GM18517 (cell line): ENCODE data around the gene SDHAF3.
A peak's percentile ranks its signal among the peaks of the same experiment; 100 is the strongest.
"Not testable (repeated sequence)": the region's sequence is repeated elsewhere in the genome, so short reads cannot be mapped to it uniquely, and the experiment has no call there.

Source experiments
- ATAC-seq: cut with Tn5 transposase; IDR thresholded peaks from one replicate; pipeline ENCODE4 v1.9.1; 2021; ENCODE audit warnings: mild to moderate bottlenecking, moderate library complexity; ENCODE audit not compliant: unreplicated experiment

SDHAF3 gene

DNA sequence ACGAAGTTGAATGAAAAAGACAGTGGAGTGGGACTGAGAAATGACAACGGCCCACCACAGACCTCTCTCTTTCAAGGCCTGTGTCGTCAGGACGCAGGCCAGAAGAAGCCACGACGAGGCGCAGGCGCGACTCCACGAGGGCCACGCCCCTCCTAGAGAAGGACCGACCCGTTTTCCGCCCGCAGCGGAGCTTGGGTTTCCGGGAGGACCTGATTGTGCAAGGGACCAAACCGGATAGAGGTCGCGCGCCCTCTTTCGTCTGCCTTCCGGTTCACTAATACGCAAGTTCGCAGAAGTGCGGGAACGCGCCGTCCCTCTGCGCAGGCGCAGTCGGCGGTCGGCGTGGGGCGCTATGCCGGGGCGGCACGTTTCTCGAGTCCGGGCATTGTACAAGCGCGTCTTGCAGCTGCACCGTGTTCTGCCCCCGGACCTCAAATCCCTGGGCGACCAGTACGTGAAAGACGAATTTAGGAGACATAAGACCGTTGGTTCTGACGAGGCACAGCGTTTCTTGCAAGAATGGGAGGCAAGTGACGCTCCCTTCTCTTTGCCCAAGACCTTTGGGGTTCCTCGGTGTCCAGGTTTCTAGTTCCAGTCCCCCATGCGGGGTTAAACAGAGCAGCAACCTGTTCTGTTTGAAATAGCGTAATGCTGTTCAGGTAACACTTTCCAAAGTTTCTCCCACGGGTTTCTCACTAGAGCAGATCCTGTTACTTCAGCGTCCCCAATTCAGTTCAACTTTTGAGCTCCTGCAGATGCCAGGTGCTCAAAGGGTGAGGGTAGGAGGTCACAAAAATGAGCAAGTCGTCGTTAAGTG lies at the start of gene SDHAF3:
Gene SDHAF3, plus strand, starts transcription at position 327 of the 817 bp plus-strand sequence. Its CDS starts 26 bp downstream, at position 353.
- ATAC-seq = peak; percentile 89

DNA sequence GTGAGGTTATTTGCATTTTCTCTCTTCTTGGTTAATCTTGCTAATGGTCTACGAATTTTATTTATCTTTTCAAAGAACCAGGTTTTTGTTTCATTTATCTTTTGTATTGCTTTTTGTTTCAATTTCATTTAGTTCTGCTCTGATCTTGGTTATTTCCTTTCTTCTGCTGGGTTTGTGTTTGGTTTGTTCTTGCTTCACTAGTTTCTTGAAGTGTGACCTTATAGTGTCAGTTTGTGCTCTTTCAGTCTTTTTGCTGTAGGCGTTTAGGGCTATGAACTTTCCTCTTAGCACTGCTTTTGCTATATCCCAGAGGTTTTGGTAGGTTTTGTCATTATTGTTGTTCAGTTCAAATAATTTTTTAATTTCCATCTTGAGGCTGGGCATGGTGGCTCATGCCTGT lies 45.5 kb upstream of the SDHAF3 start:
- not testable (repeated sequence) for ATAC-seq

DNA sequence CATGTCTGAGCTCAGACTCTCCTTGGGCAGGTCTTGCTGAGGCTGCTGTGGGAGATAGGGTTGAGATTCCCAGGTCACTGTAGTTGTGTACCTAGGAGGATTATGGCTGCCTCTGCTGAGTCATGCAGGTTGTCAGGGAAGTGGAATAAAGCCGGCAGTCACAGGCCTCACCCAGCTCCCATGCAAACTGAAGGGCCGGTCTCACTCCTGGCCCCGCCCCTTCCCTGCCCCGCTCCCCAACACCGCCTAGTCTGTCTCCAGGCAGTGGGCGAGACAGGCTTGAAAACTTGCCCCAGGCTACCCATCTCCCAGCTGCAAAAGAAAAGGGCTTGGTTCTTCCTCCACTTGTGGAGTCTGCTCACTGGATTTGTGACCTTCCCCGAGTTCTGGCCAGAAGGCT lies 41.6 kb upstream of the SDHAF3 start:
- ATAC-seq = no peak

- peak; percentile 88 for ATAC-seq
Observed at GRCh38 chr7:97078023-97078969, 39.2 kb upstream of the SDHAF3 start.

GRCh38 chr7:97079300-97079699 lies 38.2 kb upstream of the SDHAF3 start:
- ATAC-seq = no peak

- no peak for ATAC-seq
Observed at GRCh38 chr7:97081521-97082300, 35.8 kb upstream of the SDHAF3 start.

DNA sequence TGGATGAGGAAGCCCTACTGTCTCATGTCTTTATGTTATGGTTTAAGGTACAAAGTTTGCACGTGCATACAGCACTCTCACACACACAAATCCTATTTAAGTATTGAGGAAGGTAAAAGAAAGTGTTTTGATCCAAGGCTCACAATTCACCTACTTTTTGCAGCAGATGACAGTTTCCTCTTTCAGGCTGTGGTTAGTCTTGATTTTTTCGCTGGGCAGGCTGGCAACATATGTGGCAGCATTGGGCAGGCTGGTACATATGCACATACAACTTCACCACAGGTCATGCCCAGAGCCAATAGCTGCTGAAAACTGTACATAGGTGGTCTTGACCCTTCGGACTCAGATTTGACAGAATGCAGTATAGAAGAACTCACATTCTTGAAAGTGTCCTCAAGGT lies 29.1 kb upstream of the SDHAF3 start:
- ATAC-seq = no peak

- ATAC-seq = no peak
Observed at GRCh38 chr7:97089771-97090170, 27.7 kb upstream of the SDHAF3 start.

GRCh38 chr7:97090761-97091353 lies 26.6 kb upstream of the SDHAF3 start:
- no peak for ATAC-seq

GRCh38 chr7:97094284-97094930 lies 23.1 kb upstream of the SDHAF3 start:
- no peak for ATAC-seq

DNA sequence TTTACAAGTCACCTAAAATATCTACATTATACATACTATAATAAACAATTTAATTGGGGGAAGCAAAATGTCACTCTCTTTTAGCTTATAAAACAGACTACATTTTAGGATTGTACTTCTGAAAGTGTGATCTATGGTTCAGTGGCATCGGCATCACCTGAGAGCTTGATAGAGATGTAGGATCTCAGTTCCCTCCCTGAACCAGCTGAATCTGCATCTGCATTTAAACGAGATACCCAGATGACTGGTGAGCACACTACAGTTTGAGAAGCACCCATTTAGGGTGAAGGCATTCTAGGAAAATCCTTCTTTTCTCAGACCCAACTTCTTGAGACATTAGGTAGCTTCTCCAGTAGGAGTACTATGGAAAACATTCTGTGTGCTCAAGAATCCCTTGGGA lies 21.5 kb upstream of the SDHAF3 start:
- ATAC-seq = no peak

DNA sequence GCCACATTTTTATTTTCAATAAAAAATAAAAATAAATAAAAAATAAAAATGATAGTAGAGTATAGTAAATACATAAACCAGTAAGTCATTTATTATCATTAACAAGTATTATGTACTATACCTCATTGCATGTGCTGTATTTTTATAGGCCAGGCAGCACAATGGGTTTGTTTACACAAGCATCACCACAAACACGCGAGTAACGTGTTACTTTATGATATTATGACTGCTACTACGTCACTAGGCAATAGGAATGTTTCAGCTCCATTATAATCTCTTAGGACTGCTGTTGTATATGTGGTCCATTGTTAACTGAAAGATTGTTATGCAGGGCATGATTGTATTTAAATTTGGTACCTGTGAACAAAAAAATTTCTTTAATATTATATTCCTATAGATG lies 20.8 kb upstream of the SDHAF3 start:
- no peak for ATAC-seq

GRCh38 chr7:97104719-97105238 lies 12.7 kb upstream of the SDHAF3 start:
- peak; percentile 98 for ATAC-seq

DNA sequence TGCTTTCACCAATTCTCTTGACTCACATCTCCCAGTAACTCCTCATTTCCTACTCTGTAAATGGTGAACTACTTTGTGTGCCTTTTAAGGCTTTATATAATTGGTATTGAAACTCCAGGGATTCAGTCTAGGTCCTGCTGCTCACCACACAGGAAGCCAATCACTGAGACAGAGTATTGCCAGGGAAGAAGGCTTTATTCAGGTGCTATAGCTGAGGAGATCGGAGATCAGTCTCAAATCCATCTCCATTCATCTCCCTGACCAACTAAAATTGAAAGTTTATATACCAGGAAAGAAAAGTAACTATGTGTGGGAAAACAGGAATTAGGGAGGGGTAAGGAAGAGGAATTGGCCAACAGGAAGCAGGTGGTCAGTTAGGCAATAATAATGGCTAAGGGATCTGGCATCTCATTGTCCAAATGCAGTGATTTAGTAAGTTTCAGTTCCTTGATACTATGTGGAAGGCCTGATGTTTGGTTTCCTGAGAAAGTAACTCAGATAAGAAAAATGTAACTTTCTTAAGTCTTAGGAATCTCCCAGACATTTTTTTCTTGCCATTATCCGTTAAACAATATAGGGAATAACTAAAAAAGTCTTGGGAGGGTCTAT lies 10.2 kb upstream of the SDHAF3 start:
- ATAC-seq = no peak

DNA sequence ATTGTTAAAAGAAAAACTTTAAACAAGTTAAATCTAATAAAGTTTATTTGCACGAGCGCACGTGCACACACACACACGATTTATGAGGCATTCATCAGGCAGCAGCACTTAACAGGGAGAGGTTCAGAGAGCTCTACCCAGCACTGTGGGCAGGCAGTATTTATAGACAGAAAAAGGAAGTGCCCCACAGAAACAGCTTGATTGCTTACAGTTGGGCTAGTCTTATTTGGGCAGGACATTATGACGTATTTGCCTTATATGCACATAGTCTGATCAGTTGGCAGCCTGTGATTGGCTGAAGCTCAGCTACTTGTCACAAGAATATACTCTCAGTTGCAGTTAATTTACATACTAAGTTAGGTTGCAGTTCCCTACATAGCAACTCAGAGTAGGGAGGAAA lies 1.2 kb upstream of the SDHAF3 start:
- ATAC-seq = peak; percentile 34

DNA sequence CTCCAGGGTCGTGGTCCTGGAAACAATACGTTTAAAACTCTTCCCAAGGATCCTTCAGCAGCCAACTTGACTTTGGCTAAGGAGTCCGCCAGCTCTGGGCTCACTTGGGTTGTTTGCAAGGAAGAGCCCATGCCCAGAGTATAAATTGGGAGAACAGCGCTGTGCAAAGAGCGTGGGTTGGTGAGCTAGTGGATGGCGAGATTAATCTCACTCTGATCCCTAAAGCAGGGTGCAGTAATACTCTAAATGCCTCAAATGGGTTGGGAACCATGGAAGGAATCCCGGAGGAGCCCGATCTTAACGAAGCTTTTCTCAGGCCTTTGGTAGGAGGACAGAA lies 495 bp upstream of the SDHAF3 start:
- ATAC-seq = no peak

DNA sequence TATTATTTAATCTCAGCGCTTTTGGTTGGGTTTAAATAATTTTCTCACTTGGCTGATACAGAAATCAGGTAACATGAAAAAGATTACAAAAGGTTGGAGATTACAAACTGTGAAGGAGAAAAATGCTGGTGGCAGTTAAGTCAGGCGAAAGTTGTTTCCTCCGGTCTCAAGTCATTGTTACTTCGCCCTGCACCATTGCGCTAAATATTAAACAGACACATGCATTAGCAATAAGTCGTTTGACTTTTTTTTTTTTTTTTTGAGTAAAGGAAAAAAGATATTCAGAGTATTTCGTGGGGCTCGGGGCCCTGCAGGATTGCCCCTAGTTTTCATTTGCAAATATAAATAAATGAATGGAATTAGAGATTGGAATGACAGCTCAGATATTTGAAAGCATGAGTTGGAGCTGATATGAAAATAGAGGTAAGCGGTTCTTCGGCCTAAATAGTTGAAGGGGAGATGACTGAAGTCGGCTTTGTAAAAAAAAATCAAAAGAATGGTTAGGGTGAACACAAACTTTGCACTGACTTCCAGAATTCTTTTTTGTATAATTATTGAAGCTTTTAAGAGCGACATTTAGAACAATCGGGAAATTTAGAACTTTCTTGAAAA lies 914 bp downstream of the SDHAF3 start:
- ATAC-seq = no peak

- ATAC-seq = no peak
Observed at GRCh38 chr7:97119747-97120146, 2.2 kb downstream of the SDHAF3 start.
